Nephron (organoid): Measurements from ENCODE around the gene BACH2.

ENCODE experiments used
- H3K27ac Mint-ChIP-seq, 3 experiments: 2 replicates each; pipeline ENCODE4 v1.8.0; 2020; ENCODE audit warnings: mixed read lengths in 3 of 3, mild to moderate bottlenecking in 2 of 3, moderate library complexity in 1 of 3
- H3K27me3 Mint-ChIP-seq: 2 replicates; pipeline ENCODE4 v1.8.0; 2021; ENCODE audit warnings: low read depth, mild to moderate bottlenecking, moderate library complexity, mixed read lengths
- H3K36me3 Mint-ChIP-seq: 2 replicates; pipeline ENCODE4 v1.8.0; 2020; ENCODE audit warnings: low read depth, mixed read lengths
- H3K4me1 Mint-ChIP-seq: 2 replicates; pipeline ENCODE4 v1.8.0; 2020; ENCODE audit warnings: mixed read lengths
- H3K4me3 Mint-ChIP-seq, 3 experiments: 2 replicates each; pipeline ENCODE4 v1.8.0; 2020; ENCODE audit warnings: mild to moderate bottlenecking in 3 of 3, mixed read lengths in 3 of 3, moderate library complexity in 2 of 3
- H3K9me3 Mint-ChIP-seq: 2 replicates; pipeline ENCODE4 v1.8.0; 2020; ENCODE audit warnings: mixed read lengths
- TF ChIP-seq, protein P1 (sequence below), 3 experiments: fragments of 200-600 bp; sonication (generic); IDR thresholded peaks; one replicate each; pipeline ENCODE4 v1.5.0; 2021; ENCODE audit warnings: antibody characterized with exemption in 3 of 3; ENCODE audit not compliant: unreplicated experiment in 3 of 3

The BACH2 gene

DNA sequence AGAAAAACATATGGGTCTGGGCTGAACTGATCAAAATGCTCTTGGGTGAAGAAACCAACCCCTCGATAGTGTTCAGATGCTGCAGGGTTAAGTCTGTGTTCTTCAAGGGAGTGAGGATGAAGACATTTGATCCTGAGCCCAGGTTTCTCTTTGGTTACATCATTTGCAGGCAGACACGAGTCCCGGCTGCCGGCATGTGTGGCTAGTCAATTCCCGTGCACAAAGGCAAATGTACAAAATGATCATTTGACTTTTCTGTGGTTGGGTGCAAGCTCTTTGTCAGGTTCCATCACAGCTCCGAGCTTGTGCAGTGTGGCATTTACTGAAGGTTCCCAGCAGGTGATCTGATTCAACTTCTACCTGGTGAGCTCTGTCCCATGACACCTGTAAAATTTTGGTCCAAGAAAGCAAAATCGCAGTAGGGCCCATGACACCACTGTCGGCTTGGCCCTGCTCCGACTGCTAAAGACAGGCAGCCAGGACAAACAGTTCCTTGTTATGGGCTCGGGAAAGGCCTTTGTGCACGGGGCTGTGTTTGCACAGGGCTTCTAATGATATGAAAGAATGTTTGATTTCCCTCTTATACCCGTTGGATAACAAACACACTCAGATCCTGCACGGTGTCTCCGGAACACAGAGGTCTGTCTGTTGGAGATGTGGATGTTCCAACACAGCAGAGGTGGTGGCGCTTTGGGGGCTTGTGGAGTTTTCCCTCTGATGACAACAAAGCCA, 355.4 kb downstream of the BACH2 start:
- H3K27me3 Mint-ChIP-seq = no peaks in the 10 kb centered on the region
- H3K36me3 Mint-ChIP-seq = peaks cover 10% of the 10 kb centered on the region
- H3K4me1 Mint-ChIP-seq = peaks cover 30% of the 10 kb centered on the region
- peak overlapping the region; percentile 56 to 83 (median 71) for H3K27ac Mint-ChIP-seq
- H3K4me3 Mint-ChIP-seq = peak overlapping the region in 2 of 3 experiments; percentile 2 to 38
- H3K9me3 Mint-ChIP-seq = no peaks in the 10 kb centered on the region
- TF ChIP-seq, protein P1, sequence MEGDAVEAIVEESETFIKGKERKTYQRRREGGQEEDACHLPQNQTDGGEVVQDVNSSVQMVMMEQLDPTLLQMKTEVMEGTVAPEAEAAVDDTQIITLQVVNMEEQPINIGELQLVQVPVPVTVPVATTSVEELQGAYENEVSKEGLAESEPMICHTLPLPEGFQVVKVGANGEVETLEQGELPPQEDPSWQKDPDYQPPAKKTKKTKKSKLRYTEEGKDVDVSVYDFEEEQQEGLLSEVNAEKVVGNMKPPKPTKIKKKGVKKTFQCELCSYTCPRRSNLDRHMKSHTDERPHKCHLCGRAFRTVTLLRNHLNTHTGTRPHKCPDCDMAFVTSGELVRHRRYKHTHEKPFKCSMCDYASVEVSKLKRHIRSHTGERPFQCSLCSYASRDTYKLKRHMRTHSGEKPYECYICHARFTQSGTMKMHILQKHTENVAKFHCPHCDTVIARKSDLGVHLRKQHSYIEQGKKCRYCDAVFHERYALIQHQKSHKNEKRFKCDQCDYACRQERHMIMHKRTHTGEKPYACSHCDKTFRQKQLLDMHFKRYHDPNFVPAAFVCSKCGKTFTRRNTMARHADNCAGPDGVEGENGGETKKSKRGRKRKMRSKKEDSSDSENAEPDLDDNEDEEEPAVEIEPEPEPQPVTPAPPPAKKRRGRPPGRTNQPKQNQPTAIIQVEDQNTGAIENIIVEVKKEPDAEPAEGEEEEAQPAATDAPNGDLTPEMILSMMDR (IDR thresholded peaks at IDR 0.05; ENCODE audit: unreplicated experiment in 3 of 3) = no peak

DNA sequence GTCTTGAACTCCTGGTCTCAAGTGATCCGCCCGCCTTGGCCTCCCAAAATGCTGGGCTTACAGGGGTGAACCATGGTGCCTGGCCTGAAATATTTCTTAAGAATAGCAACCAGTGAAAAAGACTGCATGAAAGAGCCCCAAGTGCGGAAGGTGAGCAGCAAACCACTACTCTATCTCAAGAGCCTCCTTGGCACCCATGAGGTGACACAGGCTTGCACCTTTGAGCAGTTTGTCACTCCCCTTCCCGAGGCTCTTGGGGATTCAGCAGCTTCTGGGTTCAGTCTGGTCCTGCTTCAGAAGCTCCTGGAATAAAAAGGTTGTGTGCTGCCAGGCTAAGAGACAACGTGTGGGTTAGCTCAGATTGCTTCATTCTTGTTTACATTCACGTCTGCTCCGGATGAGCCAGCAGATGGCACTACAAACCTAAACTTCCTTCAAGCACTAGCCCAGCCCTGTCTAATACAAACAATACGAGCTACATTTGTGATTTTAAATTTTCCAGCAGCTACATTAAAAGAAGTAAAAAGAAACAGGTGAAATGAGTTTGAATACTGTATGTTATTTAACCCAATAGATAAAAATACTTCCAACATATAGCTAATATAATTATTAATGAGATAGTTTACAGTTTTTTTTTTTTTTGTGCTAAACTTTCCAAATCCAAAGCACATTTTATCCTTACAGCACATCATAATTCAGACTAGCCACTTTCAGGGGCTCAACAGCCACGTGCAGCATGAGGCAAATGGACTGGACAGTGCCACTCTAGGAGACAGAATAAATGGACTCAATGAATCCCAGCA, 356.2 kb downstream of the BACH2 start:
- no peak overlapping the region for H3K4me3 Mint-ChIP-seq
- TF ChIP-seq, protein P1 (IDR thresholded peaks at IDR 0.05; ENCODE audit: unreplicated experiment in 3 of 3) = peak; percentile 74 to 83 (median 74)
- no peaks in the 10 kb centered on the region for H3K27me3 Mint-ChIP-seq
- H3K9me3 Mint-ChIP-seq = no peaks in the 10 kb centered on the region
- H3K36me3 Mint-ChIP-seq = peaks cover 13% of the 10 kb centered on the region
- peak overlapping the region in 1 of 3 experiments; percentile 1 for H3K27ac Mint-ChIP-seq
- H3K4me1 Mint-ChIP-seq = peaks cover 30% of the 10 kb centered on the region

DNA sequence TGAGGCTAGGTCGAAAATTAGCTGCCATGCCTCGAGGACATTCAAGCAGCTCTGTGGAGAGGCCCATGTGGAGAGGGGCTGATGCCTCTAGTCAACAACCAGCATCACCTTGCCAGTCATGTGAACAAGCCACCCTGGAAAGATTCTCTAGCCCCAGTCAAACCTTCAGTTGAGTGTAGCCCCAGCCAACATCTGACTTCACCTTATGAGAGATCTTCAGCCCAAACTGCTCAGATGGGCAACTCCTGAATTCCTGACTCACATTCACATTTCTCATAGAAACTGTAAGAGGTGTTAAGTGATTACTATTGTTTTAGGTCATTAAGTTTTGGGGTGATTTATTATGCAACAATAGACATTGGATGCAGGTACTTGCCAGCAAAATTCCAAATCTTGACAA, 357.5 kb downstream of the BACH2 start:
- H3K27me3 Mint-ChIP-seq = peaks cover 3% of the 10 kb centered on the region
- no peak overlapping the region for H3K27ac Mint-ChIP-seq
- peaks cover 13% of the 10 kb centered on the region for H3K36me3 Mint-ChIP-seq
- TF ChIP-seq, protein P1 (IDR thresholded peaks at IDR 0.05; ENCODE audit: unreplicated experiment in 3 of 3) = no peak
- no peaks in the 10 kb centered on the region for H3K9me3 Mint-ChIP-seq
- H3K4me1 Mint-ChIP-seq = peaks cover 30% of the 10 kb centered on the region
- H3K4me3 Mint-ChIP-seq = no peak overlapping the region

DNA sequence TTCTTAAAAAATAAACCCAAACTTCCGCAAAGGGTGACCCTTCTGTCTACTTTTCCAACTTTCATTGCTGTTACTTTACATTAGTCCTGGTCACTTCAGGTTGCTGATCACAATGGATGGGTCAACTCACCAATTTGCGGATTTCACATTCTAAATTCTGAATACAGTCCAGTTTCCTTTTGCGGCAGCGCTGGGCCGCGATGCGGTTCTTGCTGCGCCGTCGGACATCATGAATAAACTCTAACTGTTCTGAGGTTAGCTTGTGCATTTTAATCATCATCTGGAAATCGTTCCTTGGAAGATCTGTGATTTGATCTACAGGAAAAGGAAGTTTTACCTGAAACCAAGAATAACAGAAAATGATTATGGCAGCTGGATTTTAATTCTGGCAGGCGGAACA, 358.6 kb downstream of the BACH2 start:
- TF ChIP-seq, protein P1 (IDR thresholded peaks at IDR 0.05; ENCODE audit: unreplicated experiment in 3 of 3) = no peak
- Mint-ChIP-seq H3K4me3 (no peak overlapping the region), H3K27me3 (peaks cover 6% of the 10 kb centered on the region), H3K27ac (no peak overlapping the region), H3K36me3 (peaks cover 19% of the 10 kb centered on the region), H3K4me1 (peaks cover 19% of the 10 kb centered on the region), H3K9me3 (no peaks in the 10 kb centered on the region)

DNA sequence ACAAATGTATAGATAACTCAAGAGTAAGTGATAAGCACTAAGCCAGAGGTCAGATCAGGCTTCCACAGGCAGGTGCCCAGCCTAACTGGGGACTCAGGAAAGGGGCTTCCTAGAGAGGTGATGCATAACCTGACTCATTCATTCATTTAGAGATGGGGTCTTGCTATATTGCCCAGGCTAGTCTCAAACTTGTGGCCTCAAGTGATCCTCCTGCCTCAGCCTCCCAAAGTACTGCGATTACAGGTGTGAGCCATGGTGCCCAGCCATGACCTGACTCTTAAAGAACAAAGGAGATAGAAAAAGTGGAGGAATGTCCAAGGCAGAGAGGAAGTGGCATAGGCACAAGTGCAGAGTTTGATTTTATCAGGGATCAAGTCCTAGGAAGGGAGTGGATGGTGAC, 360.5 kb downstream of the BACH2 start:
- peaks cover 9% of the 10 kb centered on the region for H3K4me1 Mint-ChIP-seq
- peaks cover 6% of the 10 kb centered on the region for H3K27me3 Mint-ChIP-seq
- no peaks in the 10 kb centered on the region for H3K9me3 Mint-ChIP-seq
- H3K36me3 Mint-ChIP-seq = peaks cover 32% of the 10 kb centered on the region
- no peak overlapping the region for H3K4me3 Mint-ChIP-seq
- TF ChIP-seq, protein P1 (IDR thresholded peaks at IDR 0.05; ENCODE audit: unreplicated experiment in 3 of 3) = no peak
- no peak overlapping the region for H3K27ac Mint-ChIP-seq
